SK-N-SH (cell line): ENCODE measurements around the gene OCEL1.

Experiments
- FOXM1 ChIP-seq: IDR thresholded peaks from 2 replicates; pipeline ENCODE4 v1.4.0; 2012; ENCODE audit warnings: low read depth, mild to moderate bottlenecking
- GABPA ChIP-seq: IDR thresholded peaks from 2 replicates; pipeline ENCODE4 v1.4.0; 2012; ENCODE audit warnings: low read depth, mild to moderate bottlenecking
- MAX ChIP-seq: IDR thresholded peaks from 2 replicates; pipeline ENCODE4 v1.4.0; 2012; ENCODE audit warnings: low read depth
- MXI1 ChIP-seq: IDR thresholded peaks from 2 replicates; pipeline ENCODE4 v1.6.1; 2012; ENCODE audit warnings: mild to moderate bottlenecking, low read depth, low read length, improper control_type of control experiment
- POLR2AphosphoS5 ChIP-seq: IDR thresholded peaks from 2 replicates; pipeline ENCODE4 v1.6.1; 2012; ENCODE audit warnings: low read depth, low read length

GRCh38 chr19:17264641-17264979 is 38.6 kb downstream of the OCEL1 start, which contains the start of gene USHBP1:
- TF ChIP-seq MXI1 = no peak
- no peak for TF ChIP-seq MAX
- no peak for TF ChIP-seq GABPA
- no peak for TF ChIP-seq FOXM1
- TF ChIP-seq POLR2AphosphoS5 = no peak
